Keratinocyte (primary cell): ENCODE data around the gene CFAP206.

Experiments used
- CTCF ChIP-seq, 3 experiments: IDR thresholded peaks in 1 of 3; conservative IDR thresholded peaks in 1 of 3; optimal IDR thresholded peaks in 1 of 3; 2 replicates in 2 of 3; 3 replicates in 1 of 3; pipeline versions ENCODE3 to v1.5.1; 2011; ENCODE audit warnings: low read length in 3 of 3, mild to moderate bottlenecking in 3 of 3, moderate library complexity in 2 of 3, control low read depth in 1 of 3, inconsistent platforms in 1 of 3; ENCODE audit not compliant: insufficient read depth in 2 of 3; ENCODE audit errors: extremely low read depth in 1 of 3
- EZH2 ChIP-seq: IDR thresholded peaks from one replicate; pipeline ENCODE4 v1.6.1; 2012; ENCODE audit warnings: inconsistent platforms, mild to moderate bottlenecking, low read length, moderate library complexity

GRCh38 chr6:87481931-87482330, 74.2 kb downstream of the CFAP206 start:
- no peak for TF ChIP-seq CTCF (optimal IDR thresholded peaks at IDR 0.05 in 1 of 3, IDR thresholded peaks at IDR 0.05 in 1 of 3, conservative IDR thresholded peaks at IDR 0.05 in 1 of 3; ENCODE audit: extremely low read depth in 1 of 3, insufficient read depth in 2 of 3, low read length in 3 of 3)
- no peak for TF ChIP-seq EZH2
